Kidney (tissue), 14 donors: ENCODE data around the gene FAM149B1. TPM values are rescaled to one million over a fixed set of nuclear protein-coding genes. Genes with fewer than 3 reads are reported as not detected.

ENCODE experiments used
- DNase-seq, 5 donors: peaks; one replicate each; pipeline ENCODE4 v3.0.0-alpha.2; 2013 to 2020
- FAIRE-seq: peaks from 2 replicates; lab custom pipeline; 2012; peaks lifted over from hg19 to GRCh38; lab: Jason Lieb, UNC
- H3K27ac ChIP-seq, 2 donors: one replicate each; pipeline ENCODE4 v1.7.0; 2013; ENCODE audit warnings: low read depth in 2 of 2, low read length in 2 of 2, inconsistent platforms in 1 of 2
- H3K27me3 ChIP-seq: one replicate; pipeline ENCODE4 v1.7.1; 2013; ENCODE audit warnings: low read length, inconsistent platforms; ENCODE audit not compliant: control insufficient read depth, insufficient read depth
- H3K36me3 ChIP-seq, 3 donors: one replicate each; pipeline versions ENCODE4 v1.7.0 to v1.7.1; 2013; ENCODE audit warnings: low read length in 3 of 3, control low read depth in 1 of 3, inconsistent platforms in 1 of 3; ENCODE audit not compliant: insufficient read depth in 3 of 3, control insufficient read depth in 2 of 3
- H3K4me1 ChIP-seq, 3 donors: one replicate each; pipeline versions ENCODE4 v1.7.0 to v1.7.1; 2013; ENCODE audit warnings: low read length in 3 of 3, inconsistent platforms in 1 of 3, low read depth in 1 of 3; ENCODE audit not compliant: control insufficient read depth in 2 of 3, insufficient read depth in 2 of 3
- H3K4me3 ChIP-seq, 3 donors: one replicate each; pipeline versions ENCODE4 v1.7.0 to v1.8.1; 2013; ENCODE audit warnings: low read length in 3 of 3, control low read depth in 1 of 3, inconsistent platforms in 1 of 3
- H3K9ac ChIP-seq, 3 donors: one replicate each; pipeline versions ENCODE4 v1.7.0 to v1.7.1; 2013; ENCODE audit warnings: low read length in 3 of 3, control low read depth in 1 of 3, inconsistent platforms in 1 of 3
- H3K9me3 ChIP-seq, 3 donors: one replicate each; pipeline versions ENCODE4 v1.7.0 to v1.7.1; 2013; ENCODE audit warnings: low read length in 3 of 3, control low read depth in 1 of 3, inconsistent platforms in 1 of 3; ENCODE audit not compliant: control insufficient read depth in 2 of 3, insufficient read depth in 1 of 3
- intact Hi-C: fragments of 100-400 bp; cut with DNase I; formaldehyde crosslinking; loops from one replicate; pipeline ENCODE4 v1.11.1; 2022
- polyA plus RNA-seq: library from polyadenylated mRNA; stranded (reverse); fragments of 350-450 nt; fragmentation: Illumina TruSeq; extraction: RNeasy Lipid Tissue Mini Kit (QIAGEN cat#74804); gene quantifications from one replicate; pipeline ENCODE4 v1.2.3, GENCODE V29; 2014; ENCODE audit warnings: low read depth, low replicate concordance; ENCODE audit not compliant: insufficient read depth
- total RNA-seq: library from RNA; stranded (reverse); fragmentation: NEBNext Ultra II Directional; extraction: Animal tissue kit (Norgen Biotek cat#: 25700); gene quantifications from one replicate; pipeline ENCODE4 v1.2.1, GENCODE V29; 2021
- TF ChIP-seq, protein P1 (sequence below): IDR thresholded peaks from 3 replicates; pipeline ENCODE4 v1.5.1; 2012; ENCODE audit warnings: mild to moderate bottlenecking, moderate library complexity, borderline replicate concordance; ENCODE audit not compliant: insufficient read depth; ENCODE audit errors: extremely low read depth
- donor health status: control.
- donor health status: control.
- donor health status: control.
- donor health status: control.
- donor health status: control.
- donor health status: DM: yes; HTN: yes; CAD: no.
- donor health status: Normal renal cell carcinoma (clear cell type).

Gene FAM149B1
- total and polyA plus RNA-seq, 2 donors from 2014 or later = 21.7 to 24.9 TPM

DNA sequence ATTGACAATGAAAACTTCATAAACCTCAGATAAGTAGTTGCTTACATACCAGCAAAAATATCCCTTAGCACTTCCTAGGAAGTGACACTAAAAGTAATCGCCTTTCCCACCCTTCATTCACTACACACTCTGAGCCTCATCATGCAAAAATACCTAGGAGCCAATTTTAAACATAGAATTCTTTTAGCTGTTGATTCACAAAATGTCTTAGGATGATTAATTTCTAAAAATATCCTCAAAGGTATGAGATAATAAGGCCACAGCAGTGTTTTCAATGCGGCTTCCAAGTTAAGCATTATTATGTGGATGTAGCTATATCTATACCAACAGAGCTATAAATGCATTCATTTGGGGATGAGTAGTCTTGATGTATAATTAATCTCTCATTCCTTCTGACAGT lies 66.0 kb downstream of the FAM149B1 start:
- DNase-seq (no peak), FAIRE-seq (no peak)
- TF ChIP-seq, protein P1, sequence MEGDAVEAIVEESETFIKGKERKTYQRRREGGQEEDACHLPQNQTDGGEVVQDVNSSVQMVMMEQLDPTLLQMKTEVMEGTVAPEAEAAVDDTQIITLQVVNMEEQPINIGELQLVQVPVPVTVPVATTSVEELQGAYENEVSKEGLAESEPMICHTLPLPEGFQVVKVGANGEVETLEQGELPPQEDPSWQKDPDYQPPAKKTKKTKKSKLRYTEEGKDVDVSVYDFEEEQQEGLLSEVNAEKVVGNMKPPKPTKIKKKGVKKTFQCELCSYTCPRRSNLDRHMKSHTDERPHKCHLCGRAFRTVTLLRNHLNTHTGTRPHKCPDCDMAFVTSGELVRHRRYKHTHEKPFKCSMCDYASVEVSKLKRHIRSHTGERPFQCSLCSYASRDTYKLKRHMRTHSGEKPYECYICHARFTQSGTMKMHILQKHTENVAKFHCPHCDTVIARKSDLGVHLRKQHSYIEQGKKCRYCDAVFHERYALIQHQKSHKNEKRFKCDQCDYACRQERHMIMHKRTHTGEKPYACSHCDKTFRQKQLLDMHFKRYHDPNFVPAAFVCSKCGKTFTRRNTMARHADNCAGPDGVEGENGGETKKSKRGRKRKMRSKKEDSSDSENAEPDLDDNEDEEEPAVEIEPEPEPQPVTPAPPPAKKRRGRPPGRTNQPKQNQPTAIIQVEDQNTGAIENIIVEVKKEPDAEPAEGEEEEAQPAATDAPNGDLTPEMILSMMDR = no peak
- no peaks in the 10 kb centered on the region for H3K27me3 ChIP-seq
- H3K9ac ChIP-seq = no peak overlapping the region
- no peaks in the 10 kb centered on the region for H3K4me1 ChIP-seq
- no peak overlapping the region for H3K4me3 ChIP-seq
- H3K9me3 ChIP-seq = no peaks in the 10 kb centered on the region
- intact Hi-C loops = no loop called here
- H3K36me3 ChIP-seq = peaks cover 2 to 37% (median 8%) of the 10 kb centered on the region in 3 donors
- H3K27ac ChIP-seq = no peak overlapping the region

DNA sequence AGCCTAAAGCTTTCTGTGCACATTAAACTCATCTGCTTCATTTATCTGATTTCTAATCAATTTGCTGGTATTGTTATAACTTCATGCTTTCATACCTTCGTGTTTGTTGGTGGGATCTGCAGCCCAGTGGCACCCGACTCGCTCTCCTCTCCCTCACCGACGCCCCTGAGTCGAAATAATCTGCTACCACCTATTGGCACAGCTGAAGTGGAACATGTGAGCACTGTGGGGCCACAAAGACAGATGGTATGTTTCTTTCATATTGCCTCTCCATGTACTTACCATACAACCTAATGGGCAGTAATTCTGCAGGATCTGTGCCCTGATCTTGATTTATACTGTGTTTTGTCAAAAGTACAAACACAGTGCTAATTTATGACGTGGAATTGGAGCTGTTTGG lies 66.8 kb downstream of the FAM149B1 start:
- H3K9me3 ChIP-seq = no peaks in the 10 kb centered on the region
- H3K27ac ChIP-seq = no peak overlapping the region
- no peaks in the 10 kb centered on the region for H3K4me1 ChIP-seq
- no peak for FAIRE-seq
- H3K27me3 ChIP-seq = no peaks in the 10 kb centered on the region
- no peak for DNase-seq
- H3K4me3 ChIP-seq = no peak overlapping the region
- intact Hi-C loops = no loop called here
- no peak overlapping the region for H3K9ac ChIP-seq
- H3K36me3 ChIP-seq = peaks cover 4 to 41% (median 6%) of the 10 kb centered on the region in 3 donors
- TF ChIP-seq, protein P1 = no peak

DNA sequence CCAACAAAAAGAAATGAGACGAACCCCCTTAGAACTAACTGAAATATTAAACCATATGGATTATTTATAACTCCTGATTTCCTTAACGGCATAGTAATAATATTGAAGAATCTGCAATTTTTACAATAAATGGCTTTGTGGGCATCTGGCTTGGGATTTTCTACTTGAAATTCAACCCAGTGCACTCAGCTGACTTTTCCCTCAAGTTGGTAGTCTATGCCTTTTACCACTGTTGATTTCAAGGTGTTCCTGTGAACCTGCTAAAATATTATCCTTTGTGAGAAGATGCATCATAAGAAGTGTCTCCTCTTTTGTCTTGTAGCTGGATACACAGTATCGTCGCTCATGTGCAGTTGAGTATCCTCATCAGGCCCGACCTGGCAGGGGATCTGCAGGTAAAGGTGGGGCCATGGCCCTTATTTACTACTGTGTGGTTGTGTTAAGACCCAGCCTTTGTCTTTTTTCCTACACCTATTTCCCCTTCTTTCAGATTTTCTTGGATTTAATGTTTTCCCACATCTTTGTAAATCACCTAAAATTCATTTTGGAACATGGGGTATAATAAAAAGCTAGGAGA lies 71.2 kb downstream of the FAM149B1 start:
- TF ChIP-seq, protein P1 = no peak
- H3K27me3 ChIP-seq = no peaks in the 10 kb centered on the region
- H3K36me3 ChIP-seq = peaks cover 6 to 25% (median 12%) of the 10 kb centered on the region in 3 donors

DNA sequence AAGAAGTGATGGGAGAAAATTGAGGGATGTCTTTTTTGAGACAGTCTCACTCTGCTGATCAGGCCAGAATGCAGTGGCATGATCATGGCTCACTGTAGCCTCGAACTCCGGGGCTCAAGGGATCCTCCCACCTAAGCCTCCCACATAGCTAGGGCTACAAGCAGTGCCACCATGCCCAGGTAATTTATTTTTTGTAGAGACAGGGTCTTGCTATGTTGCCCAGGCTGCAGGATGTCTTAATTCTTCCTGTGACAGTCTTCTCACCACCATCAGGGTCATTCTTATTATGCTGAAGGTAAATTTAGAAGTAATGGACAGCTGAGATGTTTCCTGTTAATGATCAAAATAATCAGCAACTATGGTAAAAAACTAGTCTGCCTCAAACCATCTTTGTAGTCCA lies 72.0 kb downstream of the FAM149B1 start:
- no peaks in the 10 kb centered on the region for H3K27me3 ChIP-seq
- no peaks in the 10 kb centered on the region for H3K4me1 ChIP-seq
- H3K4me3 ChIP-seq = no peak overlapping the region
- no peak overlapping the region for H3K27ac ChIP-seq
- TF ChIP-seq, protein P1 = no peak
- no peak overlapping the region for H3K9ac ChIP-seq
- intact Hi-C loops = no loop called here
- H3K9me3 ChIP-seq = no peaks in the 10 kb centered on the region
- H3K36me3 ChIP-seq = peaks cover 7 to 21% (median 13%) of the 10 kb centered on the region in 3 donors
- FAIRE-seq (no peak), DNase-seq (no peak)

More for the DNA sequence above, 71.2 kb downstream of the FAM149B1 start:
- Histone ChIP-seq H3K9me3 (no peaks in the 10 kb centered on the region), H3K4me3 (no peak overlapping the region), H3K4me1 (no peaks in the 10 kb centered on the region), H3K27ac (no peak overlapping the region), H3K9ac (no peak overlapping the region)
- DNase-seq (no peak), FAIRE-seq (no peak)
- intact Hi-C loops = no loop called here
